Measurements from ENCODE around the gene BAIAP2L1. TPM values are rescaled to one million over a fixed set of nuclear protein-coding genes. Genes with fewer than 3 reads are reported as not detected.
"Not testable (repeated sequence)": the region's sequence is repeated elsewhere in the genome, so short reads cannot be mapped to it uniquely, and the experiment has no call there.

BAIAP2L1 gene, protein sequence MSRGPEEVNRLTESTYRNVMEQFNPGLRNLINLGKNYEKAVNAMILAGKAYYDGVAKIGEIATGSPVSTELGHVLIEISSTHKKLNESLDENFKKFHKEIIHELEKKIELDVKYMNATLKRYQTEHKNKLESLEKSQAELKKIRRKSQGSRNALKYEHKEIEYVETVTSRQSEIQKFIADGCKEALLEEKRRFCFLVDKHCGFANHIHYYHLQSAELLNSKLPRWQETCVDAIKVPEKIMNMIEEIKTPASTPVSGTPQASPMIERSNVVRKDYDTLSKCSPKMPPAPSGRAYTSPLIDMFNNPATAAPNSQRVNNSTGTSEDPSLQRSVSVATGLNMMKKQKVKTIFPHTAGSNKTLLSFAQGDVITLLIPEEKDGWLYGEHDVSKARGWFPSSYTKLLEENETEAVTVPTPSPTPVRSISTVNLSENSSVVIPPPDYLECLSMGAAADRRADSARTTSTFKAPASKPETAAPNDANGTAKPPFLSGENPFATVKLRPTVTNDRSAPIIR
- total RNA-seq (2.2 TPM), polyA plus RNA-seq (6.1 TPM)
- long read RNA-seq, donor 1 = 0 reads
- long read RNA-seq, donor 2 = 0 reads
- long read RNA-seq, donor 3, partial matches to known transcripts = 0 of 14 reads
- long read RNA-seq, donor 3, other reads (novel, unspliced or antisense) = 14 of 14 reads
- long read RNA-seq, donor 4 = 0 reads
- long read RNA-seq, donor 5 = 0 reads
- long read RNA-seq, donor 6, partial matches to known transcripts = 0 of 1 reads
- long read RNA-seq, donor 6, other reads (novel, unspliced or antisense) = 0 of 1 reads
- long read RNA-seq, donor 7 = 0 reads
- long read RNA-seq, donor 8 = 0 reads
- long read RNA-seq, donor 9, partial matches to known transcripts = 0 of 1 reads
- long read RNA-seq, donor 9, other reads (novel, unspliced or antisense) = 0 of 1 reads
- long read RNA-seq, donor 10 = 0 reads

DNA sequence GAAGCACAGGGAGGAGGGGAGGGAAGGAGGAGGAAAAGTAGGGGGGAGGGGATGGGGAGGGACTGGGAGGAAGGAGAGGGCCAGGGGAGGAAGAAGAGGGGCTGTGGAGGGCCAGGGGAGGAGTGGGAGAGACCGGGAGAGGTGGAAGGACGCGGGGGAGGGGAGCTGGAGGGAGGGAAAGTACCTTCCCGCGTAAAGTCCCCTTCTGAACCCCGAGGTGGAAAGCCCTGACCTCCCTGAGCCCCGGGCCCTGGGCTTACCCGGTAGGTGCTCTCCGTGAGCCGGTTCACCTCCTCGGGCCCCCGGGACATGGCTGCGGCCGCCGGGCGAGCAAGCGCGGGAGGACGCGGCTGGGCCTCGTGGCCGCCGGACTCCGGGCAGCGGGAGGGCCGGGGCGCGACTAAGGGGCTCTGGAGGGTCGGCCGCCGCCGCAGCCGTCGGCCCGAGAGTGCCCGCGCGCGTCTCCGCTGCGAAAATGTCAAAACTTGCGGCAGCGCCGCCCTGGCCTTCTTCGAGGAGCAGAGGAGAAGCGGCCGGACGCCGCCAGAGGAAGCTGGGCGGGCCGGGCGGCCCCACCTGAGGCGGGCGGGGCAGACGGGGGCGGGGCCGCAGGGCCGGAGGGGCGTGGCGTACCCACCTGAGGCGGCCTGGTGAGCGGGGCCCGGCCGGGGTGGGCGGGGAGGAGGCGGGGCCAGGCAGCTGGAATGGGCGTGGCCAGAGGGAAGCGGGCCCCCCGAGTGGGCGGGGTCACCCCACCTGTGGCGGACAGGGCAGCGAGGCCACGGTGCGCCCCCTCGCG is at the start of gene BAIAP2L1:
TSS of gene BAIAP2L1 (minus strand) at position 549 of the 799 bp plus-strand sequence. CDS start at position 311, 238 bp downstream.
- Histone ChIP-seq H3K4me3 (ENCODE audit: low read length in 2 of 2) (peak within 1 kb of the TSS; percentile 5 to 45), H3K36me3 (ENCODE audit: control insufficient read depth in 2 of 2, insufficient read depth in 2 of 2, low read length in 1 of 2) (no peaks in the 10 kb centered on the region), H3K27me3 (ENCODE audit: control insufficient read depth in 2 of 2, insufficient read depth in 1 of 2, low read length in 1 of 2) (peaks cover 13 to 28% of the 10 kb centered on the region in 2 donors), H3K27ac (ENCODE audit: low read depth in 1 of 2, low read length in 1 of 2) (peak within 1 kb of the TSS in 1 of 2 donors; percentile 40), H3K4me1 (ENCODE audit: control insufficient read depth in 2 of 2, insufficient read depth in 2 of 2, low read length in 2 of 2) (no peaks in the 10 kb centered on the region), H3K9me3 (ENCODE audit: control insufficient read depth in 2 of 2, insufficient read depth in 1 of 2, low read length in 1 of 2) (no peaks in the 10 kb centered on the region)
- peak in 7 of 9 donors; percentile 32 to 66 (median 39) for DNase-seq (ENCODE audit: low read depth in 6 of 9, low spot score in 9 of 9)
- 1% methylated on average over 76 of the region's 76 CpGs for WGBS

DNA sequence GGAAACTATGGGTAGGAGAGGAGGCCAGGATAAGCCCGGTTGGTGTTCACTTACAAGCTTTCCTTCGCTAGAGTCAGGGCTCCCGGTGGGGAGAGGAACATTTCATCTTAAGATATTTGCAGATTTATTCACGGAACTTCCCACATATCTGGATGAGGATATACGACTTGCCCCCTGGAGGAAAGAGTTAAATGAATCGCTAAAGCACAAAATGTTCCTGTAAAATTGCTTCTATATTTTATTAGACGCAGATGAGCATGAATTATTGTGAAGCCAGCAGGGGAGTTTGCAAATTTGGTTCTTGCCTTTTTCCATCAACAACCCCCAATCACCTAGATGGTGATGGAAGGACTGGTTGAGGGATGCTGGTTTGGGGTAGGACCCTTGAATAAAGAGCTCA is 47.9 kb upstream of the BAIAP2L1 start:
- Histone ChIP-seq H3K27me3 (ENCODE audit: control insufficient read depth in 2 of 2, insufficient read depth in 1 of 2, low read length in 1 of 2) (no peaks in the 10 kb centered on the region), H3K4me1 (ENCODE audit: control insufficient read depth in 2 of 2, insufficient read depth in 2 of 2, low read length in 2 of 2) (no peaks in the 10 kb centered on the region), H3K9me3 (ENCODE audit: control insufficient read depth in 2 of 2, insufficient read depth in 1 of 2, low read length in 1 of 2) (peaks cover 1 to 7% of the 10 kb centered on the region in 2 donors), H3K36me3 (ENCODE audit: control insufficient read depth in 2 of 2, insufficient read depth in 2 of 2, low read length in 1 of 2) (no peaks in the 10 kb centered on the region), H3K4me3 (ENCODE audit: low read length in 2 of 2) (no peak overlapping the region), H3K27ac (ENCODE audit: low read depth in 1 of 2, low read length in 1 of 2) (no peak overlapping the region)
- no peak for DNase-seq (ENCODE audit: low read depth in 6 of 9, low spot score in 9 of 9)
- WGBS = 83% methylated on average over 7 of the region's 7 CpGs

DNA sequence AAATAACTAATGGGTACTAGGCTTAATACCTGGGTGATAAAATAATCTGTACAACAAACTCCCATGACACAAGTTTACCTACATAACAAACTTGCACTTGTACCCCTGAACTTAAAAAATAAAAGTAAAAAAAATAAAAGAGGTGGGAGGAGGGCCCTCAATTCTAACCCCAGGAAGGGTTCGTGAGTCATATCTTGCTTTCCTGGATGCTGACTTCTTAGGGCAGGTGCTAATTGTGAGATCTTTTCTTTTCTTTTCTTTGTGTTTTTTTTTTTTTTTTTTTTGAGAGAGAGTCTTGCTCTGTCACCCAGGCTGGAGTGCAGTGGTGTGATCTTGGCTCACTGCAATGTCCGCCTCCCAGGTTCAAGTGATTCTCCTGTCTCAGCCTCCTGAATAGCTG is 40.1 kb upstream of the BAIAP2L1 start:
- not testable (repeated sequence) for H3K9me3 ChIP-seq (ENCODE audit: control insufficient read depth in 2 of 2, insufficient read depth in 1 of 2, low read length in 1 of 2); H3K27ac ChIP-seq (ENCODE audit: low read depth in 1 of 2, low read length in 1 of 2); H3K4me3 ChIP-seq (ENCODE audit: low read length in 2 of 2); H3K4me1 ChIP-seq (ENCODE audit: control insufficient read depth in 2 of 2, insufficient read depth in 2 of 2, low read length in 2 of 2); H3K27me3 ChIP-seq (ENCODE audit: control insufficient read depth in 2 of 2, insufficient read depth in 1 of 2, low read length in 1 of 2); DNase-seq (ENCODE audit: low read depth in 6 of 9, low spot score in 9 of 9); H3K36me3 ChIP-seq (ENCODE audit: control insufficient read depth in 2 of 2, insufficient read depth in 2 of 2, low read length in 1 of 2)
- WGBS = 87% methylated on average over 2 of the region's 2 CpGs

DNA sequence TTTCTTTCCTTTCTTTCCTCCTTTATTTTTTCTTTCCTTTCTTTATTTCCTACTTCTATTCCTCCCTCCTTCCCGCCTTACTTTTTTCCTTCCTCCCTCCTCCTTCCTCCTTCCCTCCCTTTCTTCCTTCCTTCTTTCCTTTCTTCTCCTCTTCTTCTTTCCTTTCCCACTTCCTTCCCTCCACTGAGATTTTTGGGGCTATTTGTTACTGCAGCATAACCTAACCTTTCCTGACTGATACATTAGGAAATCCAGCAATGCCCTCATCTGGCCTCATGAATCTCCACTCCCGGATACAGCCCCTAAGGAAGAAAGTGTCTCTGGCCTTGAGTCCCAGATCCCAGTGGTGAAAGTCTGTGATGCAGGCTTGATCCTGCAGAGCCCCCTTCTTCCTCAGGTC is 38.6 kb upstream of the BAIAP2L1 start:
- WGBS = 45% methylated on average over 2 of the region's 2 CpGs
- Histone ChIP-seq H3K27ac (ENCODE audit: low read depth in 1 of 2, low read length in 1 of 2) (no peak overlapping the region), H3K9me3 (ENCODE audit: control insufficient read depth in 2 of 2, insufficient read depth in 1 of 2, low read length in 1 of 2) (peaks cover 0 to 6% of the 10 kb centered on the region in 2 donors), H3K27me3 (ENCODE audit: control insufficient read depth in 2 of 2, insufficient read depth in 1 of 2, low read length in 1 of 2) (no peaks in the 10 kb centered on the region), H3K36me3 (ENCODE audit: control insufficient read depth in 2 of 2, insufficient read depth in 2 of 2, low read length in 1 of 2) (no peaks in the 10 kb centered on the region), H3K4me3 (ENCODE audit: low read length in 2 of 2) (no peak overlapping the region), H3K4me1 (ENCODE audit: control insufficient read depth in 2 of 2, insufficient read depth in 2 of 2, low read length in 2 of 2) (no peaks in the 10 kb centered on the region)
- no peak for DNase-seq (ENCODE audit: low read depth in 6 of 9, low spot score in 9 of 9)

DNA sequence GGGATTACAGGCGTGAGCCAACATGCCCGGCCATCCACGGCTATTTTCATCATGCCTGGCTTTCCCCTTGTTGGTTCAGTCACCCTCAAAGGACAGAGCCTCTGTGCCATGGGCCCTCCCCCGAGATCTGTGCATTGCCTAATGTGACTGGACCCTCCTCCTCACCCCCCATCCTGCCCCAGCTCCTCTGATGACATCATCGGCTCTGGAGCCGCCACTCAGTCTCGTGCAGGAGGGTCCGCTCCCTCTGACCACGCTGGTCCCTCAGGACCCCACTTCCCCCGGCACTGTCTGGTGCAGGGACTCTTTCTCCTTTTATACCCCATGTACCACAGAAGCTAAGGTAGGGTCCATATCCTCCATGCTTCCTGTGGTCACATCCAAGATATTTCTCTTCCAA is 33.2 kb upstream of the BAIAP2L1 start:
- H3K4me1 ChIP-seq (ENCODE audit: control insufficient read depth in 2 of 2, insufficient read depth in 2 of 2, low read length in 2 of 2) = no peaks in the 10 kb centered on the region
- H3K36me3 ChIP-seq (ENCODE audit: control insufficient read depth in 2 of 2, insufficient read depth in 2 of 2, low read length in 1 of 2) = no peaks in the 10 kb centered on the region
- no peak for DNase-seq (ENCODE audit: low read depth in 6 of 9, low spot score in 9 of 9)
- no peaks in the 10 kb centered on the region for H3K27me3 ChIP-seq (ENCODE audit: control insufficient read depth in 2 of 2, insufficient read depth in 1 of 2, low read length in 1 of 2)
- no peak overlapping the region for H3K27ac ChIP-seq (ENCODE audit: low read depth in 1 of 2, low read length in 1 of 2)
- H3K9me3 ChIP-seq (ENCODE audit: control insufficient read depth in 2 of 2, insufficient read depth in 1 of 2, low read length in 1 of 2) = no peaks in the 10 kb centered on the region
- H3K4me3 ChIP-seq (ENCODE audit: low read length in 2 of 2) = no peak overlapping the region
- 90% methylated on average over 10 of the region's 10 CpGs for WGBS

DNA sequence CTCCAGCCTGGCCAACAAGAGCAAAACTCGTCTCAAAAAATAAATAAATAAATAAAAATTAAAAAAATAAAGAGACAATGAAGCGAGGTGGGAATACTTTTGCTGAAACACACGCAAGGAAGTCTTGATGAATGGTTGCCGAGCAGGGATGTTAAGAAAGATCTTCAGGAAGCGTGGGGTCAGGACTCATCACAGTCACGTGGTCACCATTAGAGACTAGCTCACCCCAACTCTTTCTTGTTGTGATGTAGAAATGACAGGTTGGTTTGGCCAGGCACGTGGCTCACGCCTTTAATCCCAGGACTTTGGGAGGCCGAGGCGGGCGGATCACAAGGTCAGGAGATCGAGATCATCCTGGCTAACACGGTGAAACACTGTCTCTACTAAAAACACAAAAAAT is 28.9 kb upstream of the BAIAP2L1 start:
- no peaks in the 10 kb centered on the region for H3K4me1 ChIP-seq (ENCODE audit: control insufficient read depth in 2 of 2, insufficient read depth in 2 of 2, low read length in 2 of 2)
- H3K27ac ChIP-seq (ENCODE audit: low read depth in 1 of 2, low read length in 1 of 2) = no peak overlapping the region
- H3K36me3 ChIP-seq (ENCODE audit: control insufficient read depth in 2 of 2, insufficient read depth in 2 of 2, low read length in 1 of 2) = no peaks in the 10 kb centered on the region
- WGBS = 91% methylated on average over 13 of the region's 13 CpGs
- no peak overlapping the region for H3K4me3 ChIP-seq (ENCODE audit: low read length in 2 of 2)
- no peaks in the 10 kb centered on the region for H3K27me3 ChIP-seq (ENCODE audit: control insufficient read depth in 2 of 2, insufficient read depth in 1 of 2, low read length in 1 of 2)
- no peaks in the 10 kb centered on the region for H3K9me3 ChIP-seq (ENCODE audit: control insufficient read depth in 2 of 2, insufficient read depth in 1 of 2, low read length in 1 of 2)
- no peak for DNase-seq (ENCODE audit: low read depth in 6 of 9, low spot score in 9 of 9)

DNA sequence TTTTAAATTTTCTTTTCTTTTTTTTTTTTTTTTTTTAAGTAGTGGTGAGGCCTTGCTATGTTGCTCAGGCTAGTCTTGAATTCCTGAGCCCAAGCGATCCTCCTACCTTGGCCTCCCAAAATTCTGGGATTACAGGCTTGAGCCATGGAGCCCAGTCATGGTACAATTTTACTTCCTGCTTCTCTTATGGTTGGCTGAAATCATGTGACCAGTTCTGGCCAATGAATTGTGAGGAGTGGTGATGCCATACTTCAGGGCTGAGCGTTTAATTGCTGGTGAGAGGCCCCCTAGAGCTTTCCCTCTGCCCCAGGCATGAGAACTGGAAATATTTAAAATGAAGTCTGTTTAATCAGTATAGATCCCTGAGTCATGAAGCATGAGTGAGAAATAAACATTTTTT is 22.2 kb upstream of the BAIAP2L1 start:
- Histone ChIP-seq H3K27ac (ENCODE audit: low read depth in 1 of 2, low read length in 1 of 2) (no peak overlapping the region), H3K4me1 (ENCODE audit: control insufficient read depth in 2 of 2, insufficient read depth in 2 of 2, low read length in 2 of 2) (no peaks in the 10 kb centered on the region), H3K36me3 (ENCODE audit: control insufficient read depth in 2 of 2, insufficient read depth in 2 of 2, low read length in 1 of 2) (no peaks in the 10 kb centered on the region), H3K27me3 (ENCODE audit: control insufficient read depth in 2 of 2, insufficient read depth in 1 of 2, low read length in 1 of 2) (peaks cover 0 to 2% of the 10 kb centered on the region in 2 donors), H3K9me3 (ENCODE audit: control insufficient read depth in 2 of 2, insufficient read depth in 1 of 2, low read length in 1 of 2) (no peaks in the 10 kb centered on the region), H3K4me3 (ENCODE audit: low read length in 2 of 2) (no peak overlapping the region)
- 89% methylated on average over 2 of the region's 2 CpGs for WGBS
- DNase-seq (ENCODE audit: low read depth in 6 of 9, low spot score in 9 of 9) = no peak

DNA sequence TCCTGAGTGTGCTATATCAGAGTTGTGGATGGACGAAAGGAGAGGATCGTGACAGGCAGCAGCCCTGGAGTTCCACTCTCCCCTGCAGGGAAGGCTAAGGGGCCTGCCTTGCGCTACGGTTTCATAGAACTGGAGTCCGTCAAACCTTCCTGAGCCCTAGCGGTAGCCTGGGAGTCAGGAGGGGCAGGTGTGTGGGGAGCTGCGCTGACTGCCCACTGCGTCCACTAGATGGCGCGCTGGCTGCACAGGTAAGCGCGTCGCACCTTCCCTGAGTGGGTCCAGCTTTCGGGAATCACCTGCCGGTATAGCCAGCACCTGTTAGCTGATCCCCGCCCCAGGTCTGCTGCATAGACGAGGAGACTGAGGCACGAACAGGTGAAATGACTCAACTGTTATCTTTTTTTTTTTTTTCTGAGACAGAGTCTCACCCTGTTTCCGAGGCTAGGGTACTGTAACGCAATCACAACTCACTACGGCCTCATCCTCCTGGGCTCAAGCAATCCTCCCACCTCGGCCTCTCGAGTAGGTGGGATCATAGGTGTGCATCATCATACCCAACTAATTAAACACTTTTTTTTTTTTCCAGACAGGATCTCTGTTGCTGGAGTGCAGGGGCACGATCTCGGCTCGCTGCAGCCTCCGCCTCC is 20.2 kb upstream of the BAIAP2L1 start:
- peak in 7 of 9 donors; percentile 14 to 65 (median 33) for DNase-seq (ENCODE audit: low read depth in 6 of 9, low spot score in 9 of 9)
- H3K27ac ChIP-seq (ENCODE audit: low read depth in 1 of 2, low read length in 1 of 2) = no peak overlapping the region
- peaks cover 0 to 2% of the 10 kb centered on the region in 2 donors for H3K27me3 ChIP-seq (ENCODE audit: control insufficient read depth in 2 of 2, insufficient read depth in 1 of 2, low read length in 1 of 2)
- no peaks in the 10 kb centered on the region for H3K9me3 ChIP-seq (ENCODE audit: control insufficient read depth in 2 of 2, insufficient read depth in 1 of 2, low read length in 1 of 2)
- no peak overlapping the region for H3K4me3 ChIP-seq (ENCODE audit: low read length in 2 of 2)
- WGBS = 38% methylated on average over 27 of the region's 27 CpGs
- H3K4me1 ChIP-seq (ENCODE audit: control insufficient read depth in 2 of 2, insufficient read depth in 2 of 2, low read length in 2 of 2) = no peaks in the 10 kb centered on the region
- no peaks in the 10 kb centered on the region for H3K36me3 ChIP-seq (ENCODE audit: control insufficient read depth in 2 of 2, insufficient read depth in 2 of 2, low read length in 1 of 2)

All from thymus (tissue), 14 donors.